Stimulated activated CD8-positive, alpha-beta memory T cell treated with anti-CD3 and anti-CD28 coated beads, Interleukin-7, amount 100 ng/mL, for 1 hour (primary cell): Measurements from ENCODE around the gene KRT72.

Experiments
- DNase-seq, 2 donors: peaks; one replicate each; pipeline ENCODE4 v3.0.0-alpha.2; 2020; ENCODE audit warnings: low read depth in 2 of 2

KRT72 gene

DNA sequence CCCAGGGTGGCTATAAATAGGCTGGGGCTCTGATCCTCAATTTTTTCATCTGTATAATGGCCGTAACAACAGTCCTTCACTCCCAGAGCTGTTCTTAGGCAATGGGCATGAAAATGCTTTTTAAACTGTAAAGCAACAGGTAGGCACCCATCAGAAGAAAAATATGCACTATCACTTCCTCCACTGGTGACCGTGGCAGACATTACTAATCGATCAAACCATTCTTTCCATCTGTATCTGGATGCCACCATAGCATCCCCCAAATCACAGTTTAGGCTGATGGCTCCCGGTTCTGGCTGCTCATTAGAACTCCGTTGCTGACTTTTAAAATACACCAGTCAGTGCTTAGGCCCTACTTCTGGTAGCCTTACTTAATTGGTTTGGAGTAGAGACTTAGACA lies 59.6 kb downstream of the KRT72 start:
- no peak for DNase-seq

DNA sequence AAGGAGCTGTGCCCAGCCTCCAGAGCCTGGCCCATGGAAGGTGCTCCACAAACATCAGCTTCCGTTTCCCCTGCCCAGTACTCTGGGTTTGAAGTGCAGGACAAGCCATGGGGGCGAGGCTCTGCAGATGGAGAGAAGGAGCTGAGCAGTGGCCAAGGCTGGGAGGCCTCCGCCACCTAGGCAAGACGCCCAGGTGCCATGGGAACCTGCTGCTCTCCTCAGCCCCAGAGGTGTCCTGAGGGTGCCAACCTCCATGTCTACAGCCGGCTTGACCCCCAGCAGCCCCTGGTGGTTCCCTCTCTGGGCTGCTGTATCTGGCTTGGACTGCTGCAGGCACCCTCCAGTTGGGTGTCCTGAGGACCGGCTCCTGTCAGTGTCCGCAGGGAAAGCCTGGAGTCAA lies 60.7 kb downstream of the KRT72 start:
- no peak for DNase-seq

DNA sequence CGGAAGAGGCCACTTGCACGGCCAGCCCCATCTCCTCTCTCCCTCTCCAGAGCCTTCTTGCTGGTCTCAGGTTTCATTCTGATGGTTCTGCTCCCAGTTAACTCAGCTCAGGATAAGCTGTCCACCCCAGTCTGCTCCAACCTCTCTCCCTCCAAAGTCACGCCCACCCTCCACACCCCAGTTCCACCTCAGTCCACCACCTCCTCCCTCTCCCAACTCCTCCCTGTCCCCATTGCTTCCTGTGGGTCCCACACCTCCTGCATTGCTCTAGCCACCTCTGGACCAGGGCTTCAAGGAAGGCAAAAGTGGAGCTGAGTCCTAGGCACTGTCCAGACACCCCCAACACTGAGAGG lies 61.5 kb downstream of the KRT72 start:
- DNase-seq = no peak

DNA sequence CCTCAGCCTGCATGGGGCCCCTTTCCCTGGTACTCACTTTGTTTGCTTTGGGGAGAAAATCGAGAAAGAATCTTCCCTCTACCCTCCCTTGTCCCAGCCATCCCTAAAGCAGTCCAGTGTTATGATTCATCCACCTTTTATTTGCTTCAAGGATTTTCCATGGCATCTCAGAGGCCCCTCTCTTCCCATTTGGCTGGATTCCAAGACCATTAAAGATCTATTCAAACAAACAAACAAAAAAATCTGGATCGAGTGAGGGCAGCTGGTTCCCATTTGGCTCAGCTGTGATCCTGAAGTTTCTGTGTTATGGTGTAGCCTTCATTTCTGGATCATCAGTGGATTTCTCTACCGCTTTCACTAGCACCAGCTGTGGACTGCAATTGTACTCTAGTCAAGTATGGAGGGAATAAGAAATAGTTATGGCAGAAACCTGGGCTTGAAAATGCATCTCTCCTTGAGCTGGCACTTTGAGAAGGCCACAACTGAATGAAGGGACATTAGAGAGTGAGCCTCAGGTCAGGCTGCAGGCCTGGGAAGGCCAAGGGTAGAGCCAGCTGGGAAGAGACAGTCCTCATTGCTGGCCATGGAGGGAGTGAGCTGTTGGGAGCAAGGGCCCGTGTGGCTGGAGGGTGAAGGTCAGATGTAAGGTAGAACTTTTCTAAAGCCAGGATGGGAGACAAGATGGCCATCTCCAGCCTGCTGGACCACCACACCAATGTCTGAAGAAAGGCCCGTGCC lies 62.0 kb downstream of the KRT72 start:
- DNase-seq = no peak

DNA sequence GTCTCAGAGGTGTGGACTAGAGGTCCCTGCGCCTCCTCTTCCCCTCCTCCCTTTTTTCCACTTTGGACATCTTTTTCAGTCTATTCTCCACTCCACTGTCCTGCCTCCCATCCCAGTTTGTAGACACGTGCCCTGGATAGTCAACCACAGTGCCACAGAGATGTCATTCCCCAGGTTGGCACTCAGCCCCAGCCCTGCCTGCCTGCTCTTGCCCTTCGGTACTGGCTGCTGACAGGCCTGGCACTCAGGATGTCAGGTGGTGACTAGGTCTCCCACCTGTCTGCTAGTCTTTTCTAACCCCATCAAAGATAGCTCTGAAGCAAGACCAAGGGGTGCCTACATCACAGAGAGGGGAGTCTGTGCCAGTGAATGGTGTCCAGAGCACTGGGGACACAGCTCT lies 64.2 kb downstream of the KRT72 start:
- no peak for DNase-seq
